ENCODE measurements around the gene DBN1.
A peak's percentile ranks its signal among the peaks of the same experiment; 100 is the strongest.

The DBN1 gene

DNA sequence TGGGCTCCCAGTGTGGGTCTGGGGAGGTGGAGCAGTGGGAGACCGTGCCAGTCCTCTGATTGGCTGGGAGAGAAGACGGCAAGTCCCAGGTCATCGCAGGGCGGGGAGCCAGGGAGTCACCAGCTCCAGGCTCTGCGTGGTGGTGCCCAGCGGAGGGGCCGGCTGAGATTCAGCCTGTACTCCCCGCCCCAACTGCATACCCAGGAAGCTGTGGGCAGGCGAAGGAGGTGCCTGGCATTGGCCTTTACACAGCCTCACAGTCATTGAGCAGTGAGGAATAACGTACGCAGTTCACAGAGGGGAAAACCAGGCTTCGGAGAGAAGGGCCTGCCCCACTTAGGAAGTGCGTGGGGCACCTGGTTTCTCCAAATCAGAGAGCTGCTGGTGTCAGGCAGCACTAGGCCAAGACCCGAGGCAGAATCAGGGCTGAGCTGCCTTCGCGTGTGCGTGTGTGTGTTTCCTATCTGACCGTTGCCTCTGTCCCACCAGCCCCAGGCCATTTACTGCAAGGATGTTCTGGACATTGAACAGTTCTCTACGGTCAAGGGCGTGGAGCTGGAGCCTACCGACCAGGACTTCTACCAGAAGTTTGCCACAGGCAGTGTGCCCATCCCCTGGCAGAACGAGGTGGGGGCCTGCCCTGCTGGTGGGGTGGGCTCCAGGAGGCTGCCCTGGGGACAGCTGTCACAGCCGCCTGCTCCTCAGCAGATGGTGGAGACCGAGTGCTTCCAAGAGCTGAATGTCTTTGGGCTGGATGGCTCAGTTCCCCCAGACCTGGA, 33.0 kb downstream of the DBN1 start:
- H3K4me3 ChIP-seq (ENCODE audit: low read depth, low read length): no peak overlapping the region
- DNase-seq (ENCODE audit: low read depth): peak; percentile 10
- TF ChIP-seq, protein P1, sequence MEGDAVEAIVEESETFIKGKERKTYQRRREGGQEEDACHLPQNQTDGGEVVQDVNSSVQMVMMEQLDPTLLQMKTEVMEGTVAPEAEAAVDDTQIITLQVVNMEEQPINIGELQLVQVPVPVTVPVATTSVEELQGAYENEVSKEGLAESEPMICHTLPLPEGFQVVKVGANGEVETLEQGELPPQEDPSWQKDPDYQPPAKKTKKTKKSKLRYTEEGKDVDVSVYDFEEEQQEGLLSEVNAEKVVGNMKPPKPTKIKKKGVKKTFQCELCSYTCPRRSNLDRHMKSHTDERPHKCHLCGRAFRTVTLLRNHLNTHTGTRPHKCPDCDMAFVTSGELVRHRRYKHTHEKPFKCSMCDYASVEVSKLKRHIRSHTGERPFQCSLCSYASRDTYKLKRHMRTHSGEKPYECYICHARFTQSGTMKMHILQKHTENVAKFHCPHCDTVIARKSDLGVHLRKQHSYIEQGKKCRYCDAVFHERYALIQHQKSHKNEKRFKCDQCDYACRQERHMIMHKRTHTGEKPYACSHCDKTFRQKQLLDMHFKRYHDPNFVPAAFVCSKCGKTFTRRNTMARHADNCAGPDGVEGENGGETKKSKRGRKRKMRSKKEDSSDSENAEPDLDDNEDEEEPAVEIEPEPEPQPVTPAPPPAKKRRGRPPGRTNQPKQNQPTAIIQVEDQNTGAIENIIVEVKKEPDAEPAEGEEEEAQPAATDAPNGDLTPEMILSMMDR (IDR thresholded peaks at IDR 0.05; ENCODE audit: insufficient read depth, low read depth, low read length, missing control alignments): no peak

DNA sequence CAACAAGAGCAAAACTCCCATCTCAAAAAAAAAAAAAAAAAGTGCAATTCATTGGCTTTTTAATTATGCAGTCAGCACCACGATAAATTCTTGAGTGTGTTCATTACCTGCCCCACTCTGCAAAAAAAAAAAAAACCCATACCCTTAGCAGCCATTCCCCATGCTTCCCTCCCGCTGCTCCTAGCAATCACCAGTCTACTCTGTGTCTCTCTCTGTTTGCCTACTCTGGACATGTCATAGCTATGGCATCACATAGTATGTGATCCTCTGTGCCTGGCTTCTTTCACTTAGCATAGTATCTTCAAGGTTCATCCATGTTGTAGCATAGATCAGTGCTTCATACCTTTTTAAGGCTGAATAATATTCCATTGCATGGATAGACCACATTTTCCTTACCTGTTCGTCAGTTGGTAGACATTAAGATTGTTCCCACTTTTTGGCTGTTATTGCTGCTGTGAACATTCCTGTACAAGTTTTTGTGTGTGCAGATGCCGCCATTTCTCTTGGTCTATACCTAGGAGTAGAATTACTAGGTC, 33.8 kb downstream of the DBN1 start:
- DNase-seq (ENCODE audit: low read depth): no peak
- TF ChIP-seq, protein P1 (IDR thresholded peaks at IDR 0.05; ENCODE audit: insufficient read depth, low read depth, low read length, missing control alignments): no peak
- no peak overlapping the region for H3K4me3 ChIP-seq (ENCODE audit: low read depth, low read length)

DNA sequence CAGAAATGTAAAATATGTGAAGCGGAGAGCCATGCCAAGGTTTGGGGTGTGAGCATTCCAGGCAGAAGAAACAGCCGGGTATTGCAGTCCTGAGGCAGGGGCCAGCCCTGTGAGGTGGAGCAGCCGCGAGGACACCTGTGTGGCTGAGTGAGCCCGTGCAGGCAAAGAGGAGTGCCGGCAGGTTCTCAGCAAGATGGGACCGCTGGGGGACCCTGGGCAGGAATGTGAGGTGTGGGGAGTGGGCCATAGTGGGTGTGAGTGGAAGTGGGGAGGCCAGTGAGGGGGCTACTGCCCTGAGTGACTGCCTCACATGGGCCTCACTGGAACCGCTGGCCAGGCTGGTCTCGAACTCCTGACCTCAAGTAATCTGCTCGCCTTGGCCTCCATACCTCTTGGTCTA, 35.0 kb downstream of the DBN1 start:
- H3K4me3 ChIP-seq (ENCODE audit: low read depth, low read length): no peak overlapping the region
- DNase-seq (ENCODE audit: low read depth): peak; percentile 5
- TF ChIP-seq, protein P1 (IDR thresholded peaks at IDR 0.05; ENCODE audit: insufficient read depth, low read depth, low read length, missing control alignments): no peak

DNA sequence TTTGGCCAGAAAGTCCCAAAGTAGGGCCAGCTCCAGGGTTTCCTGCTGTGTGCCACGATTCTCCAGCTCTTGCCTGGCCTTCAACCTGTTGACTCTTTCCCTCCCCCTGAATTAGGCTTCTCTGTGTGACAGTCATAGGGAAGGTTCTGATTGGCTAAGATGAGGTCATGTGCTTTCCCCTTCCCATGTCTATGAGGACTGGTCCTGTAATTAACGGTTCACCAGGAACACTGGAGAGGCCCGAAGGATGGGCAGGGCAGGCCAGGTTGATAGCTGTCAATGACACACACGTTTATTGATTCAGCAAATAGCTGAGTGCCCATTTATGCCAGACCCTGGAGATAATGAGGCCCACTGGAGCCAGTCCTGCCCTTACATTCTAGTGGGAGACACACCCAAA, 35.8 kb downstream of the DBN1 start:
- TF ChIP-seq, protein P1 (IDR thresholded peaks at IDR 0.05; ENCODE audit: insufficient read depth, low read depth, low read length, missing control alignments): no peak
- DNase-seq (ENCODE audit: low read depth): no peak
- no peak overlapping the region for H3K4me3 ChIP-seq (ENCODE audit: low read depth, low read length)

DNA sequence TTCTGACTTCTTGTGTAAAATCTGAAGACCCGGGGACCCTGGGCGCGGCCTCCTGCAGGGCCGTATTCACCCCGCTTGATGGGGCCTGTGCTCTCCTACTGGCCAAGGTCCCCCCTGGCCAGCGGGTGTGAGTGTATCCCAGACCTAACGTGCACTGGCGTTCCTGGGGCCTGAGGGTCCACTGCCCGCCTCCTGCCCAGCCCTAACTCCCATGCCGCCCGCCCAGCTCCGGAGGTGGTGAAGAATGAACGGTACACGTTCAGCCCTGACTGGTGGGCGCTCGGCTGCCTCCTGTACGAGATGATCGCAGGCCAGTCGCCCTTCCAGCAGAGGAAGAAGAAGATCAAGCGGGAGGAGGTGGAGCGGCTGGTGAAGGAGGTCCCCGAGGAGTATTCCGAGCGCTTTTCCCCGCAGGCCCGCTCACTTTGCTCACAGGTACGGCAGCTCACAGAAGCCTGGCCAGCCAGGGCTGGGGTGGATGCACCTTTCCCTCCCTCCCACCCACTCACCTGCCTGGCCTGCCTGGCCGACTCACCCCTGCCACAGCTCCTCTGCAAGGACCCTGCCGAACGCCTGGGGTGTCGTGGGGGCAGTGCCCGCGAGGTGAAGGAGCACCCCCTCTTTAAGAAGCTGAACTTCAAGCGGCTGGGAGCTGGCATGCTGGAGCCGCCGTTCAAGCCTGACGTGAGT, 37.4 kb downstream of the DBN1 start:
- TF ChIP-seq, protein P1 (IDR thresholded peaks at IDR 0.05; ENCODE audit: insufficient read depth, low read depth, low read length, missing control alignments): no peak
- H3K4me3 ChIP-seq (ENCODE audit: low read depth, low read length): no peak overlapping the region
- DNase-seq (ENCODE audit: low read depth): no peak

DNA sequence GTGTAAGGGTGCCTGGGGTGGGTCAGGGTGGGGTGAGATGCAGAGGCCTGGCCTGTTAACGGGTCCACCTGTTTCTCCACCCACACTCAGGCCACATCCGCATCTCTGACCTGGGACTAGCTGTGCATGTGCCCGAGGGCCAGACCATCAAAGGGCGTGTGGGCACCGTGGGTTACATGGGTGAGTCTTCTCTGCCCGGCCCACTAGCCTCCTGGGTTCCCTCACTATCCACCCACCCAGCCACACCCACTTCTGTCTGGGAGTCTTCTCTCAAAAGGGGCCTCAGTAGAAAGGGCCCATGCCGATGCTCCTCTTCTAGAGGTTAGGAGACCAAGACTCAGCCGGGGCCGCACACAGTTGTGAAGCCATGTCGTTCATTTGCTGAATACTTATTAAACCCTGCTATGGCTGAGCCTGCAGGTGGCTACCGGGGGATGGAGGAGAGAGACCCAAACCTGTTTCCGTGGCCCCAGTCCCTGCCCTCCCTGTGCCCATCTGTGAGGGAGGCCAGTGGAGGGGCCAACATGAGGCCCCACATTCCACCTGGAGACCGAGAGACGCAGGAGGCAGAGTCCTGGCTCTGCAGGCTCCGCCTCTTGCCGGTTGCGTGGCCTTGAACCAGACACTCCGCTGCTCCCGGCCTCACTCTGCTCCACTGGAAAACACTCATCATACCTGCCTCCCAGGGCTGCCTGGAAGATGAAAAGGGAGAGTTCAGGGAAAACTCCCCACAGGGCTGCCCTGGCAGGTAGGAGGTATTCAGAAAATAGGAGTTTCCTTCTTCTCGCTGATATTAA, 38.3 kb downstream of the DBN1 start:
- TF ChIP-seq, protein P1 (IDR thresholded peaks at IDR 0.05; ENCODE audit: insufficient read depth, low read depth, low read length, missing control alignments): no peak
- no peak for DNase-seq (ENCODE audit: low read depth)
- H3K4me3 ChIP-seq (ENCODE audit: low read depth, low read length): no peak overlapping the region
